Measurements from ENCODE around the gene KRTAP10-2.

DNA sequence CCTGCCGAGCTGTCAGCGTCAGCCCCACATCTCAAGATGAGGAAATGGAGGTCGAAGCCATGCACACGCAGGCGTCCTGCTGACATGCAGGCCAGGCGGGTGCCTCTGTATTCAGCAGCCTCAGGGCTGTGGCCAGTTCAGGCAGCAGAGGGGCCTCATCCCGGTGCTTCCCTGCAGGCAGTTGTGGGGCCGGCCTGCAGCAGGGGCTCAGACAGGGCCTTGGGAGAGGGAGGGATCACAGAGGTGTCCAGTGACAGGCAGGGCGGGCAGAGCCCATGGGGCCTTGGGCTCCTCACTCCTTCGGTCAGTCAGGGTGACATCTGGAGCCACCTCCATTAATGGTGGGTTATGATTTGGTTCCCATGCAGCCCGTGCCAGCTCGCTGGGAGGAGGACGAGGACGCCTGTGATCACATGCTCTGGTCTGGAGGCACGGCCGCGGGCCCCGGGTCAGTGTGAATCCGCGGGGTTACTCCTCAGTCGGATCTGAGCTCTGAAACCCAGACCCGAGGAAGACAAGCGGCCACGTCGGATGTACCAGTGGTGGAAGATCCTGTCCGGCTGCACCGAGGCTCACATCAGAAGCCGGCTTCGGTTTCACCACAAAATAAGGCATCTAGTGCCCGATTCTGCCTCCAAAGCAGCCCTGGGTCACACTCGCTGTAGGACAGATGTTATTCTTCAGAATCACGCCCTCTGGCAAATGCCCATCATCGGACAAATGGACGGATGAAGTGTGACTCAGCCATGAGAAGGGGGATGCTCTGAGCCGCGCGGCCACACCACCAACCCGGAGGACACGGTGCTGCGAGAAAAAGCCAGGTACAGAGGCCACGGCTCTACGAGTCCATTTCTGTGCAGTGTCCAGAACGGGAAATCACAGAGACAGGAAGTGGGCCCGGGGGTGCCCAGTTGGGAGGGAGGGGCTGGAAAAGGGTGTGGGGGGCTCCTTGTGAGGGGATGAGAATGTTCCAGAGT, 44.7 kb downstream of the KRTAP10-2 start:
- TF ChIP-seq POLR2A (IDR thresholded peaks at IDR 0.05): no peak
- no peak for TF ChIP-seq CTCF (IDR thresholded peaks at IDR 0.05)

Data from Peyer's patch (tissue), 4 donors.